HG03460 (cell line): Measurements from ENCODE around the gene PTPRN.
"Not testable (repeated sequence)": the region's sequence is repeated elsewhere in the genome, so short reads cannot be mapped to it uniquely, and the experiment has no call there.

Source experiments
- ATAC-seq: cut with Tn5 transposase; IDR thresholded peaks from one replicate; pipeline ENCODE4 v1.9.1; 2021; ENCODE audit not compliant: unreplicated experiment

The PTPRN gene

DNA sequence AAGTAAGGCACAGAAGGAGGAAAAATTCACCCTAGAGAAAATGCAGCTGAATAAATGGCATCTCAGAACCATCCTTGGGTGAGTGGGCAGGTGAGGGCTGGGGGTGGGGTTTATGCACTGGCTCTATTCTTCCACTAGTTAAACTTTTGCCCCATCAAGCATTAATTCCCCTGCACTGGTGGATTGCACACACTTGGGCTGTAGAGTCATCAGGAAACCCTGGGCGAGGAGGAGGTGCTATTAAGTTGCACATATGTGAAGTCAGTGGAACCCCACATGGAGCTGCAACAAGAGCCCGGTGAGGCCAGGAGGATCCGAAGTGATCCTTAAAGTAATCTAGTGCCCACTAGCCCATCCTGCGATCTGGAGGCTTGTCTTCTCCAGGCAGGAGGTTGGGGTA, 36.8 kb downstream of the PTPRN start:
- no peak for ATAC-seq

DNA sequence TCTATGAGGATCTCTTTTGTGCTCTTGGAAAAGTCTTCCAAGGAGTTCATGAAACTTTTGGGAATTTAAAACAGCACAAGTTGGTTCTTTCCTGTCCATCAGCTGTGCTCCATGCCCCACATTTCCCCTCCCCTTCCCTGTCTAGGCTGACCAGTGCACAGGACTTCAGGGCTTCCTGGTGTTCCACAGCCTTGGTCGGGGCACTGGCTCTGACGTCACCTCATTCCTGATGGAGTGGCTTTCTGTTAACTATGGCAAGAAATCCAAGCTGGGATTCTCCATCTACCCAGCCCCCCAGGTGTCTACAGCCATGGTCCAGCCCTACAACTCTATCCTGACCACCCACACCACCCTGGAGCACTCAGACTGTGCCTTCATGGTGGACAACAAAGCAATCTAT, 38.2 kb downstream of the PTPRN start:
- no peak for ATAC-seq

DNA sequence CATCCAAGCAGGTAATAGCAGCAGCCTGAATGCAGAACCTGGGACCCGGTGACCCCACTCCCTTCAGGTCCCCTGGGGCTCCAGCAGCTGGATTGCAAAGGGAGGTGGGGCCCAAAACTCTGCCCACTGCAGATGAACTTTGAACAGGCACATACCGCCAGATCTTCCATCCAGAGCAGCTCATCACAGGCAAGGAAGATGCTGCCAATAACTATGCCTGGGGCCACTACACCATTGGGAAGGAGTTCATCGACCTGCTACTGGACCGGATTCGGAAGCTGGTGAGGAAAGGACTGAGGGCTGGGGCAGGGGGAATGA, 39.2 kb downstream of the PTPRN start:
- no peak for ATAC-seq

DNA sequence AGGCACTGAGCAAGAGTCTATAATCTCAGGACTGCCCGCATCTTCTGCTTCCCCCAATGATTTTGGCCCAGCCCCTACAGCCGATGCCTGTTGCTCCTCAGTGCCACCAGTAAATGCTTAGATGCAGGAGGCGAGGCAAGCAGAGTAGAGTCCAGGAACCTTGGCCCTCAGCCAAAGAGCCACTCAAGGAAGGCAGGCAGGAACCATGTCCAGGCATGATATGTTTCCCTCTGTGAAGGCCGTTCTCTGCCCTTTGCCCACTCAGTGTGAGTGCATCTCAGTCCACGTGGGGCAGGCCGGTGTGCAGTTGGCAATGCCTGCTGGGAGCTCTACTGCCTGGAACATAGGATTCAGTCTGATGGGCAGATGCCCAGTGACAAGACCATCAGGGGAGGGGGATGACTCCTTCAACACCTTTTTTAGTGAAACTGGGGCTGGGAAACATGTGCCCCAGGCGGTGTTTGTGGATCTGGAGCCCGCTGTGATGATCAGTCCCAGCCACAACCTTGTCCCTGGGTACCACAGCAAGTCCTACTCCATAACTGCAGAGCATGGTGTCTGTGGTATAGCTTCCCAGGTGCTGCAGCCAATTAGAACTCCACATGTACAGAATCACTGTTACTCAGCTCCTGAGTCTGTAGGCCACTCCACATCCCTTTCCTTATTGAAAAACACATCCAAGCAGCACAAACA, 39.7 kb downstream of the PTPRN start:
- ATAC-seq, result no peak

DNA sequence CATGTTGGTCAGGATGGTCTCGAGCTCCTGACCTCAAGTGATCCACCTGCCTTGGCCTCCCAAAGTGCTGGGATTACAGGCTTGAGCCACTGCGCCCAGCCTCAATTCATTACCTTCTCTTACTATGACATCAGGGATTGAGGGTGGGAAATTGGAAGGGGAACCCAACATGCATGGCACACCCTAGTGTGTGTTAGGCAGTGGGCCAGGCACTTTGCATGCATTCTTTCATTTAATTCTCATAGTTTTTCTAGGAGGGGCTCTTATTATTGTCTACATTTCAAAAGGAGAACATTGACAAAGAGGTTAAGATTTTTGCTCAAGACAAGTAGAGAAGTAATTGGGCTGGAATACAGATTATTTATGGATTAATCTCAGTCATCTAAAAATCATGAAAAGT, 40.9 kb downstream of the PTPRN start:
- ATAC-seq, result no peak

DNA sequence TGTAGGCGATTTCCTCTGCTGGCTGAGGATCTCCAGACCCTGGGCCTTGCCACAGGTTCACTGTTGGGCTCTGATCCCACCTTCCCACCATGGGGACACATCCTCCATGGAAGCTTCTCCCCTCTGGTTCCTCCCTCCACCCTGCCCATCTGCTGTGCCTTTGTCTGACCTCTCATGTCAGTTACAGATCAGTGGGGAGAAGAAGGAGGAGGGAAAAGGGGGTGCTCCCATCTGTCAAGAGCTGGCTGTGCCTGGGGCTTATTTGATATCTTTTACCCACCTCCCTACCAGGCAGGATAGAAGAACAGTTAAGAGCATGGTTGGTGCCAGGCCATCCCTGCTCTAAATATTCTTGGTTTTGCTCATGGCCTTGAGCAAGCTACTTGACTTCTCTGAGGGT, 42.3 kb downstream of the PTPRN start:
- ATAC-seq, result no peak

DNA sequence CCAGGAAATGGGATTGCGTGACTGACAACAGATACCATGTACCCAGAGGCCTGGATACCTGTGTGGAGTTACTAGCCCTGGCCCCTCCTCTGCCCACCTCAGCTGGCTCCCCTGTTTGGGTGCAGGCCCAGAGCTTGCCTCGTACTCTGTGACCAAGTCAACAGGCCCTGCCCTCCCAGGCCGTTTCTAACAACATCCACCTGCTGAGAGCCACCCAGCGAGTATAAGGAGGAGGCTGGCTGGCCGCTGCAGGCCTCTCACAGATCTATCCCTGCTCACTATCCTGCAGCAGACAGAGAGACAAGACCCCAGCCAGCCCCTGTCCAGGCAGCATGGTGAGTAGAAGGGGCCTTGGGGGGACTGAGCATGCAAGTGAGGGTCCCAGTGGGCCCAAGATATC, 43.0 kb downstream of the PTPRN start:
- ATAC-seq, result no peak

GRCh38 chr2:219261024-219261855, 48.0 kb downstream of the PTPRN start:
- no peak for ATAC-seq

DNA sequence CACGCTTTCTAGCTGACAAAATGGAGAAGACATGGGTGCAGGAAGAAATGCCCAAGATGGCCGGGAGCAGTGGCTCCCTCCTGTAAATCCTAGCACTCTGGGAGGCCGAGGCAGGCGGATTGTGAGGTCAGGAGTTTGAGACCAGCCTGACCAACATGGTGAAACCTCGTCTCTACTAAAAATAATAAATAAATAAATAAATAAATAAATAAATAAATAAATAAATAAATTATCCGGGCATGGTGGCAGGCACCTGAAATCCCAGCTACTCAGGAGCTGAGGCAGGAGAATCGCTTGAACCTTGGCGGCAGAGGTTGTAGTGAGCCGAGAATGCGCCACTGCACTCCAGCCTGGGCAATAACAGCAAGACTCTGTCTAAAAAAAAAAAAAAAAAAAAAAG, 50.3 kb downstream of the PTPRN start:
- not testable (repeated sequence) for ATAC-seq

DNA sequence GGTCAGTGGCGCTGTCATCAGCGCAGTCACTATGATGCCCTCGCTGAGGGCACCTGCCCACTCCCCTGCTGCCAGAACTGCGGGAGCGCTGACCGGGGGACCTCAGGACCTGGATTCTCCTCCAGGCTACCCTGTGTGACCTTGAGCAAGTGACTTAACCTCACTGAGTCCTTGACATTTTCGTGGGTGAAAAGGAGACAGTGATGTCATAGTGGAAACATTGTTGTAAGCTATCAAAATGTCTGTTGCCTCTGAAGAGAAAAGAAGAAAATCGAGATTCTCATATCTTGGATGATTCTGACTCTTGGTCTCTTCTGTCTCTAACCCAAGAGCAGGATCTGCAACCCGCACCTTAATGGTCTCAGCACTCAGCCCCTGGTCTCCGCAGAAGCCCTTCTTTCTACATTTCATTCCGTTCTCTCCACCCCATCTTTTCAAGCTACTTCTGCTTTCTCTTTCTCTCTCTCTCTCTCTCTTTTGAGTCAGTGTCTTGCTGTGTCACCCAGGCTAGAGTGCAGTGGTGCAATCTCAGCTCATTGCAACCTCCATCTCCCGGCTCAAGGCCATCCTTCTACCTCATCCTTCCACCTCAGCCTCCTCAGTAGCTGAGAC, 54.5 kb downstream of the PTPRN start:
- peak; percentile 35 for ATAC-seq

DNA sequence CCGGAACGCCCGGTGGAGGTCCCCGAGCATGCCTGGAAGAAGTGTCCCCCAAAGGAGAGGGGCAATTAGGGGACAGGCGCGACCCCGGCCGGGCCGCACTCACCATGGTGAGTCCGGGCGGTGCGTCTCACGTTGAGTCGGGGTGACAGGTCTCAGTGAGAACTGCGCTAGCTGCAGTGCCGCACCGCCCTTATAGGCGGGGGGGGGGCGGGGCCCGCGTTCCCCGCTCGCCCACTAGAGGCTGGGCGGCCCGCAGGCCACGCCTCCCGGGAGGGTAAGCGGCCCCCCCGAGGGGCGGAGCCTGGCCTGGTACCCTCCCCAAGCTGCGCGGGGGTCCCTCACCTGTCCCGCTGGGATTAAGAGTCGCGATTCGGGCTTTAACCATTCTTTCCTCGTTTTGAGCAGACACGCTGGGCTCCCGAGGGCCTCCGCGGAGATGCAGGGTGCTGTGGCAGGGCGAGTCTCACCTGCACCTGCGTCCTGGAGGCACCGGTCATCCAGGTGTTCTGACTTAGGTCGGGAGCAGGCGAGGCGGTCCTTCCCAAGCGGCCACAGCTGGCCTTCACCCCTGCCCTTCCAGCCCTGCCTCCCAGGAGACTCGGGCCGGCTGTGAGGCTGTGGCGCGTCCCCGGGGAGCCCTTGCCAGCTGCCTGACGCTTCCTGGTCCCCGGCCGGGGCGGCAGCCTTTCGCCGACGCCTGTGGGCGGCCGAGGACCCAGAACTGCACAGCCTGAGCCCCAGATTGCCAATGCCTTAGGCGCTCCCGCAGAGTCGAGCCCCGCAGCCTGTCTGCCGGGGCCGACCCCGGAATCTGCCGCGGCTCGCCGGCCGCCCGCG, 55.2 kb downstream of the PTPRN start, which contains the start of gene TUBA4A:
Gene TUBA4A (minus strand): TSS at position 166 of the 837 bp plus-strand sequence. CDS start 60 bp downstream, at position 106.
- ATAC-seq, result peak; percentile 42

DNA sequence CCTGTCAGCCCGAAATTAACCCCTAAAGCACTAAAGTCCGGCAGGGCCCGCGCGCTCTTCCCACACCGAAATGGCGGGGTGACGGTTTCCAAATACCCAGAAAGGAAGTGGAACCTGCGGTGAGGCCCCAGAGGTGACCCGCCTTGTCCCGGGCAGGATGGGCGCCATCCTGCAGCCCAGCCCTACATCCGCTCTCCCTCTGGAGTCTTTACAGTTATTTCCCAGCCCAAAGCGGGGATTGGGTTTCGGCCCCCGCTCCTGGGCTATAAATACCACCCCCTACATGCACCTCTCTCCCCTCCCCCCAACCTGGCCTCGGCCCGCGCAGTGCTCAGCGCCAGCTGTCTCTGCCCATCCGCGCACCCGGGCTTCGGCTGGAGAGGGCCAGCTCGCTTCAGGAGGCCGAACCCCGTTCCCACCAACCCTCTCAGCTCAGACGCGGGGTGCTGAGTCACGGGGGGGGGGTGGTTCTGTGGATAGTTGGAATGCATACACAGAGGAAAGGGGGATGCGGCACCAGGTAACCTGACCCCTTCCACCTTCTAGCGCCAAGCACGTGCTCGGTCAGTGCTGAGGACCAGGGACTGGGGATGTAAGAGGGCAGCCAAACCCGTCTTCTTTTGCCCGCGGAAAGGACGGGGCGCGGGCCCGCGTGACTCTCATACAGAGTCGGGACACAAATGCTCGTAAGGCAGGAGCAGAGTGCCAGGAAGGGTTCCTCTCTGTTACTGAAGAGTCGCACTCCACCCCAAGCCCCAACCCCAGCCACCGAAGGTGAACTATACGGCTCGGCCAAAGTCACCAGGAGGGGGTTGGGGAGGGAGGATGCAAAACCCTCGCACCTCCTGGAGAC, 56.1 kb downstream of the PTPRN start, which contains the start of gene TUBA4B:
Gene TUBA4B (plus strand): TSS at position 344 of the 853 bp plus-strand sequence. CDS start 165 bp downstream, at position 509.
- ATAC-seq, result peak; percentile 1

DNA sequence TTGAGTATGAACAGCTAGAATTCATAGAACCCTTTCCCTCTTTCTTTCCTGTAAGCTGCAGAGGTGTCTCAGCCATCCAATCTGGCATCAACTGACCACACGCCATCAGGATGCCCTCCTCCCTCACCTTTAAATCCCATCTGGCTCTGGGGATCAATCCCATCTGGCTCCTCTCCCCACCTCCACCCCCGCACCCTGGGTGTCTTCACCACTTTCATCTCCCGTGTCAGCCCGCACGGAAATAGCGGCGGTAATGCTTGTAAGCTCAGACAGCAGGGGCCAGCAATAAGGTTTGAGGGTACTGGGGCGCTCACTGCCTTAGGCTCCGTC, 56.7 kb downstream of the PTPRN start:
- no peak for ATAC-seq

DNA sequence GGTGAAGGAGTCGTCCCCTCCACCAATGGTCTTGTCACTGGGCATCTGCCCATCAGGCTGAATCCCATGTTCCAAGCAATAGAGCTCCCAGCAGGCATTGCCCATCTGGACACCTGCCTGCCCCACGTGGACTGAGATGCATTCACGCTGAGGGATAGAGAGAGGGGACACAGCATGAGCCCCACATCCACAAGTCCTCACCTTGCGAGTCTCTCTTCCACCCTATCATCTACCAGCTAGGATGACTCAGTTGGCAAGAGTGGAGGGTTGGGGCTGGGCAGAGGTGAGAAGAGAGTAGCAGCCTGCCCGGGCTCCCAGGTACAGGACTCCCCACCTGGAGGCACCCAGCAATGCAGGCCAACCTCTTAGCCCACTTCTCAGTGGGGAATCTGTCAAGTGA, 57.1 kb downstream of the PTPRN start:
- no peak for ATAC-seq

- ATAC-seq, result no peak
These were observed 57.5 kb downstream of the PTPRN start for GRCh38 chr2:219251656-219252055.

DNA sequence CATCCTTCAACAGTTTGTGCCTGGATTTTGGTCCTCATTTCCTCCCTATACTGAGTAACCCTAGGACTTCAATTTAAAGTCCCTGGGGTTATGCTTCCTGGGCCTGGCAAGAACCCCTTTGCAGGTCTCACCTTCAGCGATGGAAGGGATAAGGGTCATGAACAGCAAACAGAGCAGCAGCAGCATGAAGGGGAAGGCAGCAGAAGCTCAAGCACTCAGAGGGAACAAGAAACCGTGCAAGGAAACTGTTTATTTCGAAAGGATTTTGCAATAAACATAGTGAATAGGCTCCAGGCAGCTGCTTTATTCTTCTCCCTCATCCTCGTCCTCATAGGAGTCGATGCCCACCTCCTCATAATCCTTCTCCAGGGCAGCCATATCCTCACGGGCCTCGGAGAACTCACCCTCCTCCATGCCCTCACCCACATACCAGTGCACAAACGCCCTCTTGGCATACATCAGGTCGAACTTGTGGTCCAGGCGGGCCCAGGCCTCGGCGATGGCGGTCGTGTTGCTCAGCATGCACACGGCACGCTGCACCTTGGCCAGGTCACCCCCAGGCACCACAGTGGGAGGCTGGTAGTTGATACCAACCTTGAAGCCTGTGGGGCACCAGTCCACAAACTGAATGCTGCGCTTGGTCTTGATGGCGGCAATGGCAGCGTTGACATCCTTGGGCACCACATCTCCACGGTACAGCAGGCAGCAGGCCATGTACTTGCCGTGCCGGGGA, 59.0 kb downstream of the PTPRN start:
- no peak for ATAC-seq

DNA sequence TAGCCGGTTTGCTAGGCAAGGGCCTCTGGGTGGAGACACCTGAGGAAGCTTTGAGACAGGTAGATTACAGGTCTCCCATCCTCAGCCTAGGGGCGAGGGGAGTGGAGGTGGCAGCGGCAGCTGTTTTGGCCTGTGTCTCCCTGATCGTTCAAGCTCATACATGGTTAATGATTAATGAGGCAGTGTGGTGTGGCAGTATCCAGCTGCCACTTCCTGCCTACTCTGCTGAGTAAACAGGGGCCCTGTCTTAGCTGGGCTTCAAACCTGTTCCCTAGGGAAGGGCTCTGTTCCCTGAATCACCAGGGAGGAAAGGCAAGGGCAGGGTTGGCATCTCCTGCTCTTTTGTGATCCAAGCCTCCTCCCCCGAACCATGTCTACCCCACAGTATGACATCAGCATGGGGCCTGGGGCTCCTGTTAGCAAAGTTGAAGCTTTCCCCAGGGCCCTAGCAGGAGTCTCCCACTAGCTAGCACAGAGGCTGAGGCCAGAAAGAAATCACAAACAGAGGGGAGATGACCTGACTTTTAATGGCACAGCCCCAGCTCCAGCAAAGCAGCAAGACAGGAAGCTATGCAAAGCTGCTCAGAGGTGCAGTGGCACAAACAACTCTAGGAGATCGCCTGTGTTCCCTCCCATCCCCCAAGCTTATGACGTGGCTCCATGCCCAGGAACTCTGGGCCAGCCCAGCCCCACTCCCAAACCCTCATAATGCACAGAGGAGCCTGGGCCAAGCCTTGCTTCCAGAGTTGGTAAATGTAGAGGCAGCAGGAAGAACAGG, 59.8 kb downstream of the PTPRN start:
- ATAC-seq, result peak; percentile 49

GRCh38 chr2:219248845-219249202, 60.4 kb downstream of the PTPRN start:
- no peak for ATAC-seq
